Transverse colon (tissue), 4 donors: ENCODE results near the gene GSK3B. TPM values are rescaled to one million over a fixed set of nuclear protein-coding genes. Genes with fewer than 3 reads are reported as not detected.

Experiments used
- DNase-seq: peaks from one replicate; pipeline ENCODE4 v3.0.0-alpha.2; 2019
- H3K27ac ChIP-seq, 4 donors: fragments of 200-600 bp; sonication (generic); 2 replicates each; pipeline ENCODE4 v1.5.1; 2016 to 2018; ENCODE audit warnings: inconsistent platforms in 4 of 4
- H3K27me3 ChIP-seq: fragments of 200-600 bp; sonication (generic); 2 replicates; pipeline ENCODE4 v1.5.1; 2017; ENCODE audit warnings: inconsistent platforms
- H3K36me3 ChIP-seq, 4 donors: fragments of 200-600 bp; sonication (generic); 2 replicates each; pipeline ENCODE4 v1.5.1; 2017 to 2019; ENCODE audit warnings: inconsistent platforms in 4 of 4
- H3K4me1 ChIP-seq, 4 donors: fragments of 200-600 bp; sonication (generic); 2 replicates each; pipeline ENCODE4 v1.5.1; 2017 to 2020; ENCODE audit warnings: inconsistent platforms in 4 of 4
- H3K4me3 ChIP-seq, 4 donors: fragments of 200-600 bp; sonication (generic); 1 replicate in 1 of 4; 2 replicates in 3 of 4; pipeline versions ENCODE4 v1.5.1 to v1.6.1; 2017 to 2019; ENCODE audit warnings: inconsistent platforms in 4 of 4
- H3K9me3 ChIP-seq, 2 donors: fragments of 200-600 bp; sonication (generic); 2 replicates each; pipeline ENCODE4 v1.5.1; 2017 to 2019; ENCODE audit warnings: inconsistent platforms in 2 of 2
- EP300 ChIP-seq: sonication (generic); formaldehyde crosslinking; IDR thresholded peaks from one replicate; pipeline ENCODE4 v1.6.1; 2017; ENCODE audit warnings: antibody characterized with exemption, low read depth
- POLR2A ChIP-seq: fragments of 450-650 bp; IDR thresholded peaks from one replicate; pipeline ENCODE4 v1.6.1; 2016; ENCODE audit warnings: antibody characterized with exemption, mild to moderate bottlenecking, moderate library complexity
- POLR2AphosphoS5 ChIP-seq, 3 donors: sonication (generic); formaldehyde crosslinking; IDR thresholded peaks; one replicate each; pipeline ENCODE4 v1.6.1; 2016; ENCODE audit warnings: antibody characterized with exemption in 3 of 3
- WGBS, 2 donors: methylation state at CpG; one replicate each; pipeline ENCODE4 v1.1.5; 2018; ENCODE audit warnings: low coverage in 1 of 2; 5-methylcytosine and 5-hydroxymethylcytosine counted together
- in situ Hi-C, 4 donors: fragments of 200-750 bp; cut with MboI; loops; one replicate each; pipeline versions ENCODE4 v1.15.0 to v1.15.1; 2017; ENCODE audit warnings: low sequenced_read_pairs in 3 of 4, low pct_ligation_motif_present in 1 of 4, low pct_unique_long_range_greater_than_20kb in 1 of 4
- intact Hi-C: fragments of 100-400 bp; cut with DNase I; formaldehyde crosslinking; loops from one replicate; pipeline ENCODE4 v1.15.1; 2023; ENCODE audit warnings: low total_unique reads
- total RNA-seq, 4 donors: library from RNA; depleted of rRNA; stranded (reverse); fragments of >200 nt; gene quantifications; one replicate each; pipeline ENCODE4 v1.1.0, GENCODE V29; 2016
- TF ChIP-seq, protein P1 (sequence below), 5 experiments: fragments of 200-600 bp in 3 of 5; fragments of 450-650 bp in 2 of 5; sonication (generic) in 3 of 5; IDR thresholded peaks; 1 replicate in 2 of 5; 2 replicates in 3 of 5; pipeline ENCODE4 v1.5.1; 2016 to 2017; ENCODE audit warnings: antibody characterized with exemption in 5 of 5, inconsistent platforms in 3 of 5, mild to moderate bottlenecking in 2 of 5, moderate library complexity in 1 of 5

The GSK3B gene
- total RNA-seq, 4 donors from 2014 or later = 14.7 to 35.9 (median 24.2) TPM

DNA sequence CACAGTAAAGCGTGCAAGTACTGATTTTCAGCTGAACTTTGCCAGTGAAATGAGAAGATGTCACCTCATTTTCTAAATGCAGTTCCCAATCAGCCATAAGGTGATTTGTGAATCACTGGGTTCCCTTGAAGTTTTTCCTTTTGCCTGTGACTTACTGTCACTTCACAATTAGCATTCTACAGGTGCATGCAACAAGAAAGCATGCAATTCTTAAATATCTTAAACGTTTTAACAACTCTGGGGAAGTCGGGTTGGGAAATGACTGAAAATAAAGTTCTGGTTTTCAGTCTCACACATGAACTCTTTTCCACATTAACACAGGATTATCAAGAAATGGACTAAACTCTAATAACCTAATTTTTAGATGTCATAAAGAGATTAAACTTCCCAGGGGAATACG, 5.2 kb downstream of the GSK3B start:
- intact Hi-C loops (no loop called here), in situ Hi-C loops (no loop called here)
- H3K27ac ChIP-seq = no peak overlapping the region
- H3K27me3 ChIP-seq = no peaks in the 10 kb centered on the region
- H3K4me3 ChIP-seq = no peak overlapping the region
- 73 to 77% methylated on average over 4 of the region's 4 CpGs for WGBS, 2 donors
- no peak for DNase-seq
- peaks cover 0 to 53% (median 22%) of the 10 kb centered on the region in 4 donors for H3K4me1 ChIP-seq
- no peaks in the 10 kb centered on the region for H3K9me3 ChIP-seq
- H3K36me3 ChIP-seq = no peaks in the 10 kb centered on the region
- TF ChIP-seq POLR2AphosphoS5 (IDR thresholded peaks at IDR 0.05) (no peak), EP300 (no peak), POLR2A (no peak)
- TF ChIP-seq, protein P1, sequence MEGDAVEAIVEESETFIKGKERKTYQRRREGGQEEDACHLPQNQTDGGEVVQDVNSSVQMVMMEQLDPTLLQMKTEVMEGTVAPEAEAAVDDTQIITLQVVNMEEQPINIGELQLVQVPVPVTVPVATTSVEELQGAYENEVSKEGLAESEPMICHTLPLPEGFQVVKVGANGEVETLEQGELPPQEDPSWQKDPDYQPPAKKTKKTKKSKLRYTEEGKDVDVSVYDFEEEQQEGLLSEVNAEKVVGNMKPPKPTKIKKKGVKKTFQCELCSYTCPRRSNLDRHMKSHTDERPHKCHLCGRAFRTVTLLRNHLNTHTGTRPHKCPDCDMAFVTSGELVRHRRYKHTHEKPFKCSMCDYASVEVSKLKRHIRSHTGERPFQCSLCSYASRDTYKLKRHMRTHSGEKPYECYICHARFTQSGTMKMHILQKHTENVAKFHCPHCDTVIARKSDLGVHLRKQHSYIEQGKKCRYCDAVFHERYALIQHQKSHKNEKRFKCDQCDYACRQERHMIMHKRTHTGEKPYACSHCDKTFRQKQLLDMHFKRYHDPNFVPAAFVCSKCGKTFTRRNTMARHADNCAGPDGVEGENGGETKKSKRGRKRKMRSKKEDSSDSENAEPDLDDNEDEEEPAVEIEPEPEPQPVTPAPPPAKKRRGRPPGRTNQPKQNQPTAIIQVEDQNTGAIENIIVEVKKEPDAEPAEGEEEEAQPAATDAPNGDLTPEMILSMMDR (IDR thresholded peaks at IDR 0.05) = no peak

DNA sequence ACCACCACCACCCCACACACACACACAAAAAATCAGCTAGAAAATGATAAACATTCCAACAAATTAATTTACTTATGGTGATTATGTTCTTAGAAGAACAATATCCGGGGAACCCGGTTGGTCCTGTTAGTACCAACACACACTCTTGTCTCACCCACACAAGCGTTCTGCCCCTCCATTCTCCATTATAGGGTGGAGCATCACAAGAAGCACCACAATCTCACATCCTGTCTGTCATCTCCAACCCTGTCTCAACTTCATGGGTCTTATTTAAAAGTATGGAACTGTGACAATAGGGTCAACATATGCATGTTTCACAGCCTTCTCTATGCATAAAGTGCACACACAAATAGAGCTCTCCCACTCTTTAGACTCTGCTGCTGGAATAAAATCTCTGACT, 5.6 kb downstream of the GSK3B start:
- Histone ChIP-seq H3K9me3 (no peaks in the 10 kb centered on the region), H3K4me3 (no peak overlapping the region), H3K36me3 (no peaks in the 10 kb centered on the region), H3K4me1 (peaks cover 0 to 53% (median 22%) of the 10 kb centered on the region in 4 donors), H3K27ac (no peak overlapping the region), H3K27me3 (no peaks in the 10 kb centered on the region)
- intact Hi-C loops = no loop called here
- no peak for DNase-seq
- in situ Hi-C loops = no loop called here
- 89% methylated on average over 2 to 3 of the region's 3 CpGs for WGBS, 2 donors
- no peak for TF ChIP-seq POLR2A
- TF ChIP-seq POLR2AphosphoS5 (IDR thresholded peaks at IDR 0.05) = no peak
- TF ChIP-seq, protein P1 (IDR thresholded peaks at IDR 0.05) = no peak
- TF ChIP-seq EP300 = no peak

DNA sequence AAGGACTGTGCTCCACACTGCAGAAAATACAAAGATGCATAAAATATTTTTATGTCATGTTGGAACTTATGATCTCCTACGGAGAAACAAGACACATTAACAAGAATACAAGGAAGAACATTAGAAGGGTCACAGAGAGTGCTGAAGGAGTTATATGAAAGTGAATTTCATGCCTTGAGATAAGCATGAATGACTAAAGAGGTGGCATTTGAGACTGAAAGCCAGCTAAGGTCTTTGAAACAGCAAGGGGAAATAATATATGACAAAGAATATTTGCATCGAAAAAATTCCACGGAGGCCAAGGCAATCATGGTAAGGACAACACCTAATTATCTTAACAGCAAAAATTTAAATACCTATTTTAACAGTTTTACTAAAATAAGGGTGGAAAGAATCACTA, 12.5 kb downstream of the GSK3B start:
- Histone ChIP-seq H3K27me3 (no peaks in the 10 kb centered on the region), H3K4me1 (peaks cover 0 to 39% (median 0%) of the 10 kb centered on the region in 4 donors), H3K4me3 (no peak overlapping the region), H3K27ac (no peak overlapping the region), H3K36me3 (no peaks in the 10 kb centered on the region), H3K9me3 (no peaks in the 10 kb centered on the region)
- intact Hi-C loops = no loop called here
- WGBS, 2 donors = 79 to 80% methylated on average over 3 of the region's 3 CpGs
- TF ChIP-seq, protein P1 (IDR thresholded peaks at IDR 0.05) = no peak
- no peak for TF ChIP-seq EP300
- TF ChIP-seq POLR2AphosphoS5 (IDR thresholded peaks at IDR 0.05) = no peak
- TF ChIP-seq POLR2A = no peak
- no peak for DNase-seq
- in situ Hi-C loops = no loop called here

DNA sequence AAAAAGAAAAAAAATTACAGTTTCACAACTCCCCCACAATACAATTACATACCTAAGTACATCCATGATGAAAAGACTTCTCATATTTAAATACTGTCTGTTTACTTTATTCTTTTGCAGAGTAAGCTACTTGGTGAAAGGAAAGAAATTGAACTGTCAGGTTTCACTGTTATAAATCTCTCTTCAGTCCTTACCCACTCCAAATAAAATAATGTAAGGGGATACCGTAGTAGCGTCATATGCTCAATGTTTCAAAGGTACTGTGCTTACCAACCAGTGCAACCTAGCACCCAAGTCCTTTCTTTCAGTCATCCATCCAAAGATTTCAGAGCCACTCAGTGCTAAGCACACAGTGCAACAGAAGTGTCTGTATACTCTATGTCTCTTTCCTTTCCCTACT, 13.4 kb downstream of the GSK3B start:
- no peak overlapping the region for H3K27ac ChIP-seq
- no peak overlapping the region for H3K4me3 ChIP-seq
- H3K4me1 ChIP-seq = peaks cover 0 to 36% (median 0%) of the 10 kb centered on the region in 4 donors
- no peaks in the 10 kb centered on the region for H3K36me3 ChIP-seq
- DNase-seq = no peak
- TF ChIP-seq EP300 (no peak), POLR2AphosphoS5 (IDR thresholded peaks at IDR 0.05) (no peak)
- H3K27me3 ChIP-seq = no peaks in the 10 kb centered on the region
- in situ Hi-C loops (no loop called here), intact Hi-C loops (no loop called here)
- no peaks in the 10 kb centered on the region for H3K9me3 ChIP-seq
- 91 to 100% methylated on average over 2 of the region's 2 CpGs for WGBS, 2 donors

DNA sequence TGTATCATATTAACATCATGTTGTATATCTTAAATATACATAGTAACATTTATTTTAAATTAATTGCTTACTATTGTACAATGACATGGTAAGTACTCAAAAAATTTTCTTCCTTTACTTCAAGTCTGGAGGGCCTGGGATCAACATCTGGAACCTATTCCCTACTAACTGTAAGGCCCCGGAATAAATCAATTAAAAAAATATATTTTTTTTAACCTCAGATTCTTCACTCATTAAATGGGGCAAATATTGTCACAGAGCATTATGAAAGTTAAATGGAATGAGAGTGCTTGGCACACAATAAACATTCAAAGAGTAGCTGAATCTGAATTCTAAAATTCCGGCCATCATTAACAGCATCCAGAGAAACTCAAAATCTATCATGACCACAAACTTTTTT, 16.5 kb downstream of the GSK3B start:
- in situ Hi-C loops = no loop called here

More for the DNA sequence above, 16.5 kb downstream of the GSK3B start:
- WGBS, 2 donors = 73 to 75% methylated on average over 2 of the region's 2 CpGs
- DNase-seq = no peak
- no peak for TF ChIP-seq EP300
- TF ChIP-seq POLR2AphosphoS5 (IDR thresholded peaks at IDR 0.05) = no peak
- TF ChIP-seq POLR2A = no peak
- TF ChIP-seq, protein P1 (IDR thresholded peaks at IDR 0.05) = no peak
- no peak overlapping the region for H3K27ac ChIP-seq
- intact Hi-C loops = no loop called here
- H3K4me3 ChIP-seq = no peak overlapping the region
- H3K36me3 ChIP-seq = no peaks in the 10 kb centered on the region
- H3K27me3 ChIP-seq = no peaks in the 10 kb centered on the region
- no peaks in the 10 kb centered on the region for H3K9me3 ChIP-seq
- peaks cover 0 to 38% (median 0%) of the 10 kb centered on the region in 4 donors for H3K4me1 ChIP-seq
